Measurements from ENCODE around the gene GIT2.
"Not testable (repeated sequence)": the region's sequence is repeated elsewhere in the genome, so short reads cannot be mapped to it uniquely, and the experiment has no call there.

The GIT2 gene

DNA sequence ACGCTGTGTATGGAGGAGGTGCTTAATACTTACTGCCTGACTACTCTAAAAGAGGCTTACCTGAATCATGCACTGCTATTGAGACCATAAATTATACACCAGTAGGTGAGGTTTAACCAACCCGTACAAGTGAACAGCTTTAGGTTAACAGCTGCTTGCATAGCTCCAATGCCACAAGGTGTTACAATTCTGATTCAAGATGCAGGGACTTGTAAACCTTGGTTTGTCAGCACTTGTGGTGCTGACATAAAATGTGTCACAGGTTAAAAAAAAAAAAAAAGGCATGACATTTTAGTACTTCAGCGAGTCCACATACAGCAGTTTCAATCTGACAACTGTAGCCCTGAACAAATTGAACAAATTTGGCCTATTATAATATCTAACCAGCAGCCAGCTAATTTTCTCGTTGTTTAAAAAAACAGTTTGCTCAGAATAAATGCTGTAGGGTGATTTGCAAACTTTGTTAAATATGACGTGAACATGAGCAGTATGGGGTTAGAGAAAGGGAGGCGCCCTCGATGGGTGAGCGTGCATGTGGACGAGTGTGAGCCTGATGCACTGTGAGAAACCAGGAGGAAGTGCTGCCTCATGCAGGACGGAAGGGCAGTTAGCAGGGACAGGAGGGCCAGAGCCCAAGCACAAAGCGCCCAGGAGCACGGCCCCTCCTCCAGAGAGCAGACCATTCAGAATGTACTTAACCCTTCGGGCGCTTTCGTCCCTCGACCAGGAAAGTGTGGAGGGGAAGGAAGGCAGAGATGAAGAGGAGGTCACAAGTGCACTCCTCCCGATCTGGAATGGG lies 51.4 kb downstream of the GIT2 start:
- no peak for DNase-seq (ENCODE audit: low spot score)

DNA sequence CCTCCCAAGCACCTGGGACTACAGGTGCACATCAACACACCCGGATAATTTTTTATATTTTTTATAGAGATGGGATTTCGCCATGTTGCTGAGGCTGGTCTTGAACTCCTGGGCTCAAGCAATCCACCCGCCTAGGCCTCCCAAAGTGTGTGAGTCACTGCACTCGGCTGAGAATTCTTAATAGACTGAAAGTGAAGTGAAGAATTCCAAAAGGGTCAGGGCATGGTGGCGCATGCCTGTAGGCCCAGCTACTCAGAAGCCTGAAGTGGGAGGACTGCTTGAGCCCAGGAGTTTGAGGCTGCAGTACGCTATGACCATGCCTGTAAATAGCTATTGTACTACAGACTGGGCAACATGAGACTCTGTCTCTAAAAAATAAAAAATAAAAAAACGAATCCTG lies 52.4 kb downstream of the GIT2 start:
- no peak for DNase-seq (ENCODE audit: low spot score)

DNA sequence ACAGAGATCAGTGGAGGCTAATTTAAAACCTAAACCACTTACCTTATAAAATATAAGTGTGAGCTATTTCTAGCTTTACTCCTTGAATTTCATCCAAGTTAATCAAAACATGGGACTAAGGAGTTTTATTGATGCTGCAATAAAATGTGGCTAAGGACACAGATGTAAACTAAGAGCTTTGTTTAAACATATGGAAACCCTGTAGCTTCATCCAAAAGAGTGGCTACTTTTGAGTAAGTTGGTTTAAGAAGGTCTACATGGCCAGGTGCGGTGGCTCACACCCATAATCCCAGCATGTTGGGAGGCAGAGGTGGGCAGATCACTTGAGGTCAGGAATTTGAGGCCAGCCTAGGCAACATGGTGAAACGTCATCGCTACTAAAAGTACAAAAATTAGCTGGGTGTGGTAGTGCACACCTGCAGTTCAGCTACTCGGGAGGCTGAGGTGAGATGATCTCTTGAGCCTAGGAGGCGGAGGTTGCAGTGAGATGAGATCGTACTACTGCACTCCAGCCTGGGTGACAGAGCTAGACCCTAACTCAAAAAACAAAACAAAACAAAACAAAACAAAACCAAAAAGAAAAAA lies 55.7 kb downstream of the GIT2 start:
- DNase-seq (ENCODE audit: low spot score): no peak

DNA sequence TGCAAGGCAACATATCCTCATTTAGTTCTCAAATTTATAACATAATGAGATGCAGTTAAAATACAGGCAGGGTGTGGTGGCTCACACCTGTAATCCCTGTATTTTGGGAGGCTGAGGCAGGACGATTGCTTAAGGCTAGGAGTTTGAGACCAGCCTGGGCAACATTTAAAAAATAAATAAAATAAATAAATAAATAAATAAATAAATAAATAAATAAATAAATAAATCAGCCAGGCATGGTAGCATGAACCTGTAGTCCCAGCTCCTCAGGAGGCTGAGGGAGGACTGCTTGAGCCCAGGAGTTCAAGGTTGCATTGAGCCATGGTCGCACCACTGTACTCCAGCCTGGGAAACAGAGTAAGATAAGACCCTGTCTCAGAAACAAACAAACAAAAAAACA lies 56.7 kb downstream of the GIT2 start:
- DNase-seq (ENCODE audit: low spot score): no peak

DNA sequence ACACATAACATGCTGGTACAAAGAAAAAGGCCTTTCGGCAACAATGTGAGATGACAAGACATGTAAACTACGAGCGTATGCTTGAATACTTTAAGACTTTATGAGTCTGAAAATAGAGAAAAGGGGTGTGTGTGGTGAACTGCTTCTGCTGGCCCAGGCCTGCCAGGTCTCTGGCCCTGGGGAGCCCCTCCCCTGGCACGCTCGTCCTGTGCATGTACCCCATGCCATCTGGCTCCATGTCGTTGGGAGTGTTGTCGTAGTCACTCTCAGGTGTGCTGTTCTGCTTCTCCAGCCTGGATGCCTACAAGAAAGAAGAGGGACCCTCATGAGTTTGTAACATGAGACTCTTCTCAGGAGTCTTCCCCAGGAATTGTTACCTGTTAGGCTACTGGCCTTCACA lies 57.2 kb downstream of the GIT2 start:
- DNase-seq (ENCODE audit: low spot score): no peak

DNA sequence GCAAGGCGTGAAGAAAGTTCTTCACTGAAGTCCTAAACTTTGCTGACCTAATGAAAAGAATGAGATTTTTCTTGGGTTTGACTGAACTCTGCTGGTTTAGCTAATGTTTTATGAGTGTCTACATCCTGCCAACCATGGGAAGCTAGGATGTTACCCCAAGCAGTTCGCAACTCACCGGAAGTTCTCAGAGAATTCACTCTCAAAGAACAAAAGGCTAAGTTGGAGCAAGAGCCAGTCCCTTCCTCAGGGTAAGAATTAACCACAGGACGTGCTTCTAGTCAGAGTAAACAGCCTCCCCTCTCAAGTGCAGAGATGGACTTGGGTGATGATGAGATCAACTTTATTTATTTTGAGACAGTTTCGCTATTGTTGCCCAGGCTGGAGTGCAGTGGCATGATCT lies 58.8 kb downstream of the GIT2 start:
- peak; percentile 78 for DNase-seq (ENCODE audit: low spot score)

DNA sequence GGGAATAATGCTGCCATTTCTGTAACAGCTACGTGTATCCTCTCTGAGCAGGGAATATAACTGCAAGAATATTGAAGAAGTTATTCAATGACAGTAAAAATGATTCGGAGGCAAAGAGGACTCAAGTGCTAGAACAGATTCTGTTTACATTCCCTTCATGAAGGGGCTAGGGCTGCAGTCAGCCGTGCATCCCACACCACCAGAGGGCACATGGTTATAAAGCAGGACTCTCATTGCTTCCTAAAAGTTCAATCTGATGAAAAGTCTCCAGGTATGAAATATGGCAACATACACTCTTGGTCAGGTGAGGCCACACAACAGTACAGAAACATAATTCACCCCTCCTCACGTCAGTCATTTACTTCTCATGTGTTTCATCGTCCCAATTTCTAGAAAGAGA lies 62.1 kb downstream of the GIT2 start:
- DNase-seq (ENCODE audit: low spot score): no peak

DNA sequence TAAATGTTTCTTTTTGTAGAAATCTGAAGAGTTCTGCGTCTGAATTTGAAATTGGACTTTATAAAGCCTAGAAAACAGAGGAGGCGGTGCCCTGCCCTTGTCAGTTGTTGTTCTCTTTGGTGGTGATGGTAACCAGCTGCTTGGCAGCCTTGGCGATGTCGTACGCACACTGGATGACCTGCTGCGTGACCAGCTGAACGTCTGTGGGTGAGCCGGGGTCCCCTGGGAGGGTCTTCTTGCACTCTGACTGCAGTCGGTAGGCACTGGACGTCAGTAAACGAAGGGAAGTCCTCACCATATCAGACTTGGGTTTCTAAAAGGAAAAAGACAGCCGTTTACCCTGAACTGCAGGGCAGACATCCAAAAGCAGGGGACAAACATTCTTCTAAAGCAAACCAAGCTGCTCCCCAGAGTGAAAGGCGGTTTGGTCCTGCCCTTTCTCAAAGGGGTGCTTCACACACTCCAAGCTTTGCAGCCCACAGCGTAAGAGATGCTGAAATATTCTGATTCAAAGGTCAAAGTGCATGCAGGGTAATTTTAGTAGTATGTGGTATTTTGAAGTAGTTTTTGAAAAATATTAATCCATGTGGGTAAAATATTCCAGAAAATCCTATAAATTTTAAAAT lies 63.2 kb downstream of the GIT2 start:
- no peak for DNase-seq (ENCODE audit: low spot score)

DNA sequence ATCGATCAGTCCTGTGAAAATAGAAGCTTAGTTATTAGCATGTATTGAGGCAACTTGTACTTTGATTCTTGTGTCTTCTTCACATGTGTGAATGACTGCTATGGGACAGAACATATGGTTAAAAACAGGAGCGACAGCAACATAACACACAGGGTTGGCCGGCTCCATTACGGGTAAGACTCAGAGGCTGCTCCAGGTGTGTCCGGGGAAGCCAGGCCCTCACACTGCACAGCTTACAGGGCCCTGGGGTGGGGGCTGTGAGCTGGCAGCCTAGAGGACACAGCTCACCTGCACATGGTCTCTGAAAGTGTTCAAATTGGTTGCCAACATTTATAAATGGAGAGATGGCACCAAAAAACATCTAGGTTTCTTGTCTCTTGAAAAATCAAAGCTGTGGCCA lies 65.0 kb downstream of the GIT2 start:
- no peak for DNase-seq (ENCODE audit: low spot score)

DNA sequence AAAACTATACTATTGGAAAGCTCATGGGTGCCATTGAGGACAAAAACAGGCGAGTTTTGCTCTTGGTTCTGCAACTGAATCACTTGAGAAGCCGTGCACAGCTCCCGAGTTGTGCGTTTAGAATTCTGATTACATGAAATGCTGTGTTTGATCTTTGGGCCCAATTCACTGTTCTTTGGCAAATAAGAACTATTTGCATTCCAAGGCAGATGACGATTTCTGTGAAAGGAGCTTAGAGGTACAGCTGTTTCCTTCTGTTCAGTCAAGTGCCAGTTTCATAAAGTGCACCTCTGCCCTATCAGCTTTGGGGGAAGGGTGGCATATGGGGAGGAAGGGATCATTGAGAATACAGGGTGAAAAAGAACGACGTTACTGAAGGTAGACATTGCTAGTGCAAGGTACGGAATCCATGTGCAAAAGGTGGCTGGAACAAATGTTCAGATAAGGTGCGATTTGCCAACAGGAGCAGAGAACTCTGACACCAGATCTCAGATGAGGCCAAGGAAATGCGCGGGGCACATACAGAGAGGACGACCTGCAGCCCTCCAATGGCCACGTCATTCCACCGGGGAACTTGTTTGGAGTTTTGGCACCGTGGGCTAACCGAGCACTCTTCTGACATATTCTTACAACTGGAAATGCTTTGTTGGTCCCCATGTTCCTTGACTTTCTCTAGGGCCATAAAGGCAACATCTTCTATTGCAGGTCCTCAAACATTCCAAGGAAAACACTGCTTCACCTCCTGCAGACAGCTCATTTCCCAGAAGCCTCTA lies 66.0 kb downstream of the GIT2 start:
- no peak for DNase-seq (ENCODE audit: low spot score)

DNA sequence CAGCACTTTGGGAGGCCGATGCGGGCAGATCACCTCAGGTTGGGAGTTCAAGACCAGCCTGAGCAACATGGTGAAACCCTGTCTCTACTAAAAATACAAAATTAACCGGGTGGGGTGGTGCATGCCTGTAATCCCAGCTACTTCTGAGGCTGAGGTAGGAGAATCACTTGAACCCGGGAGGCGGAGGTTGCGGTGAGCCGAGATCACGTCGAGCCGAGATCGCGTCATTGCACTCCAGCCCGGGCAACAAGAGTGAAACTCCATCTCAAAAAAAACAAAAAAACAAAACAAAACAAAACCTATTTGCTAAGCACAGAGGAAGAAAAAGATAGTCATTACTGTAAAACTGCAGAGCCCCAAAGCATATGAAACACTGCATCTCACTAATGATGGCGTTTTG lies 66.8 kb downstream of the GIT2 start:
- not testable (repeated sequence) for DNase-seq (ENCODE audit: low spot score)

DNA sequence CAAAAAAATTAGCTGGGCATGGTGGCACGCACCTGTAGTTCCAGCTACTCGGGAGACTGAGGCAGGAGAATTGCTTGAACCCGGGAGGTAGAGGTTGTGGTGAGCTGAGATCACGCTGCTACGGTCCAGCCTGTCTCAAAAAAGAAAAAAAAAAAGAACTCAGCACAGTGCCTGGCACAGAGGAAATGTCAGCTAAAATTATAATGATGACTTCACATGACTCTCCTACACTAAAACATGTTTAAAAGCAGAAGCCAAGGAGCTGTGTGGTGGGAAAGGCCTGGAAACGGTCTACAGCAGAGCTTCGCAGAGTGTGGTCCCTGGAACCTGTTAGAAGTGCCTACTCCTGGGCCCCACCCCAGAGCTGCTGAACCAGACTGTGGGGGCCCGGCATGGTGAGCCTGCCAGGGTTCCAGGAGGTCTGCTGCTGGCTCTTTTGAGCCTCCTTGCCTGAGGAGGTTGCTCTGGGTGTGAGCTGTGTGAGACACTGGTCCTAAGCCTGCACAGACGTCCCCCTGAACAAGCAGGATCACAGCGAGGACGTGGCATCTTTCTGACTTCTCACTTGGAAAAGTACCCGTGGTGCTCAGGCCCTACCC lies 68.0 kb downstream of the GIT2 start:
- DNase-seq (ENCODE audit: low spot score): no peak

DNA sequence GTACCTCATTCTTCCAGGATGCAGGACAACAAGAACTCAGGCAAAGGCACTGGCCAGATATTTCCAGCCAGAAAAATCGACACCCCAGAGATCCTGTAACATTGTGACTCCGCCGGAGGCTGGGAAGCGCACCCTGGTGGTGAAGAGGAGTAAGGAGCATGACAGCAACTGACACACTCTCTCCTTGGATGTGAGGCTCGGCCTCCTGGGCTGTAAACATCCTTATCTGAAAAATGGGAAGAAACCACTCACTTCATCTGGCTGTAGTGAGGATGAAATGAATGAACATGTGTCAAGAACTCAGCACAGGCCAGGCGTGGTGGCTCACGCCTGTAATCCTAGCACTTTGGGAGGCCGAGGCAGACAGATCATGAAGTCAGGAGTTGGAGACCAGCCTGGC lies 68.5 kb downstream of the GIT2 start:
- DNase-seq (ENCODE audit: low spot score): peak; percentile 40

DNA sequence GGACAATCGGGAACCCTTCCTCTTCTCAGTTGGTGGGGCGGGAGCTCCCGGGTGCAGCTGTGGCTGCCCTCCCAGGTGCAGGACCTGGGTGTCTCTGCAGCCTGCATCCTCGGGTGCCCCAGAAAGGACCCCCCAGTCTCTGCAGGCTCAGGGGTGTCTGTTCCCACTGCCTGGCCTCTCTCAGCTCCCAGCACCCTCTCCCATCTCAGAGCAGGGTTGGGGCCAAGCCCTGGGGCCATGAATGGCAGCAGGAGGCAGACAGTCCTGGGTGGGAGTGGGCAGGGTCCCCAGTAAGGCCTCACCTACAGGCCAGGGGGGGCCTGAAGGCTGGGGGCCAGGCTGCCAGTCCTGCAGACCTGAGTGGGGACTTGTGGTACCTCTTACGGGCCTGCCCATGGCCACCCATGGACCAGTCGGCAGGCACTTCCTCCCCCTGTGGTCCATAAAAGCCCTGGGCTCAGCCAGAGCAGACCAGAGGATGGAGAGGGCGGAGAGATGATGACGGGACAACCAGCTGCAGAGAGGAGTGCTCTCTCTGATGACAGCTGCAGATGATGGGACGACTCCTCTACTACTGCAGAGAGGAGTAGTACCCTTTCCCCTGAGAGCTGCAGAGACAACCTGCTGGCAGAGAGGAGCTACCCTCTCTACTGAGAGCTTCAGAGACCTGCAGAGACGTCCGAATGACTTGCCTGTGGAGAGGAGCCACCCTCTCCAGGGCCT lies 69.5 kb downstream of the GIT2 start:
- no peak for DNase-seq (ENCODE audit: low spot score)

DNA sequence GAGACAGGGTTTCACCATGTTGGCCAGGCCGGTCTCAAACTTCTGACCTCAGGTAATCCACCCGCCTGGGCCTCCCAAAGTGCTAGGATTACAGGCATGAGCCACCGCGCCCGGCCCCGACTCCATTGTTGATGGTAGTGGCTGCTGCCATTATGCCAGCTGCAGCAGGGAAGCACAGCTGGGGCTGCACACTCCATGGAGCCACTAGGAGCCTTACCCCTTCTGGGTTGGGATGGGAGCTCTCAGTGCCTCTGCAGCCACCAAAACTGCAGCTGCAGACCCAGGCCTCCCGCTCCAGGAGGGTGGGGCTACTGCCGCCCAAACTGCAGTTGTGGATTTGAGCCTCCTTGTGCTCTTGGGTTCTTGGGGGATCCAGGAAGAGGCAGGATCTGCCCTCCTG lies 70.2 kb downstream of the GIT2 start:
- DNase-seq (ENCODE audit: low spot score): no peak

DNA sequence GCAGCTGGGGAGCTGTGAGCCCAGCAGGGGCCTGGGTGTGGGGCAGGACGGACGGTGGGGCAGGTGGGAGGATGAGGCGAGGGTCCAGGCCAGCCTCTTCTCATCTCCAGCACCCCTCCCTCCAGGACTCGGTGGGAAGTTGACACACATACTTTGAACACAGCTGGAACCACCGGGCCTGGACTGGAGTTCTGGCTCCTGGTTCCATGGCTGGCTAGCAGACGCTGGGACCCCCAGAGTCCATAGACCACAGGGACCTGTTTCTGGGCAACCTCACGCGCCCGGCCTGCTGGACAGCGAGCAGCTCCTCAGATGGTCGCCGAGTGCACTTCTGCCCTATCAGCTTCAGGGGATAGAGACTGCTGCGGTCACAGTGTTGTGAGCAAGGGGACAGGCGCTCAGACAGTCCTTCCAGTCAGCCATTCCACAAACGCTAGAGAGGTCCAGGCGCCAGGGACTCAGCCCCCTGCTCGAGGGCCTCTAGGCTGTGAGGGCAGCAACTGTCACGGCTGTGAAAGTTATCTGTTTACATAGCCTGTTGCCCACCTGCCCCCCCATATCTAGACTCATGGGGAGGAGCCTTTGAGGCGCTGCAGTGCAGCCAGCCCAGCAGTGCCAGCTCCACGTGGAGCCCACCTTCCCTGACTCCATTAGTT lies 70.9 kb downstream of the GIT2 start:
- no peak for DNase-seq (ENCODE audit: low spot score)

DNA sequence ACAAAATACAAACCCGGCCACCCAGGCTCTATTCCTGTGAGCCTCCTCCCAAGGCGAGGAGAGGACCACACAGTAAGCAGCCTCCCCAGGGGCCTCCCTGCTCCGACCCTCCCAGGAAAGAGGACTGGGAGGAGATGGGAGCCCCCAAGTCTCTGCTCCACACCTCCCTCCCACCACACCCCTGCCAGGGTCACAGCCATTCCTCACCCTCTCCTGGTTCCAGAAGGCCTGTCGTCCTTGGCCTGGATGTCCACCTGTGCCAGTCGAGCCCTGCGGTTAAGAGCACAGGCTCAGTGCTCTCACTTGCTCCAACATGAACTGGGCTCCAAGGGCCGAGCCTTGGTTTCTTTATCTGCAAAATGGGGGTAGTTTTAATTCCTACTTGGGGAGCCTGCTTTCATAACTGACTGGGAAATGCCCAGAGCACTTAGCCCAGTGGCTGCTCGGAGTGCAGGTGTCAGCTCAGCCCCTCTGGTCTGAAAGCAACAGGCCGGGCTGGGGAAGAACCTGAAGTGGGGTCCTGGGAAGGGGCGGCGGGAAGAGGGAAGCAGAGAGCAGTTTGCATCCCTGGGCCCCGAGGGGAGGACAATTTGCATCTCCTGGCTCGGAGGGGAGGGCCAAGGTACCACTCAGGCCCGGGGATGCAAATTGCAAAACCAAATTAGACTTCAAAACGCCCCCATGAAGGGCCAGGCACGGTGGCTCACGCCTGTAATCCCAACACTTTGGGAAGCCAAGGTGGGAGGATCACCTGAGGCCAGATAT lies 72.5 kb downstream of the GIT2 start:
- no peak for DNase-seq (ENCODE audit: low spot score)

DNA sequence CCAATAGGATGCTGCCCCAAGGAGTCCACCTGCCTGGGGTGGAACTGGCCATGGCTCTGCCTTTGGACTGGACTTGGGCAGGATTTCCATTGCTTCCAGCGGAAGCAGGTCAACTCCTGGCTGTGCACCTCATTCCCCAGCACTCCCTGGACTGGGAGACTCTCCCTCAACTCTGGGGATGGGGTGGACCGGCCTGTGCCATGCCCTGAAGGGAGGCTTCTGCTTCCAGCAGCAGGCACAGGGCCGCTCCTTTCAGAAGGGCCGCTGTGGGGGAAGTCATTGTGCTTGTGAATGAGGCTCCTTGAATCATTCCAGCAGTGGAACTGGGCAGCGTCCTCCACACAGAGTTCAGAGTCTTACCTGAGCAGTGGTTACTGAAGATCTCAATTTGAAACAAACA lies 73.1 kb downstream of the GIT2 start:
- DNase-seq (ENCODE audit: low spot score): no peak

DNA sequence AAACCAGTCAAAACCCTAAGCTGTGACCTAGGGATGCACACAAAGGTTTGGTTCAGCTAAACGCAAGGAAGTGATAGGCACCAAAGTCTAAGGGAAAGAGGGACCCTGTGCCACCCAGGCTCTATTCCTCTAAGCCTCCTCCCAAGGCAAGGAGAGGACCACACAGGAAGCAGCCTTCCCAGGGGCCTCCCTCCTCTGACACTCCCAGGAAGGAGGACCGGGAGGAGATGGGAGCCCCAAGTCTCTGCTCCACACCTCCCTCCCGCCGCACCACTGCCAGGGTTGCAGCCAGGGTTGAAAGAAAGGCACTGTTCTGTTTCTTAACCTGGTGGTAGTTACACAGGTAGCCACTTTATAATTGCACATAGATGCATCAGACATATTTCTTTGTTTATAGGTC lies 74.2 kb downstream of the GIT2 start:
- no peak for DNase-seq (ENCODE audit: low spot score)

DNA sequence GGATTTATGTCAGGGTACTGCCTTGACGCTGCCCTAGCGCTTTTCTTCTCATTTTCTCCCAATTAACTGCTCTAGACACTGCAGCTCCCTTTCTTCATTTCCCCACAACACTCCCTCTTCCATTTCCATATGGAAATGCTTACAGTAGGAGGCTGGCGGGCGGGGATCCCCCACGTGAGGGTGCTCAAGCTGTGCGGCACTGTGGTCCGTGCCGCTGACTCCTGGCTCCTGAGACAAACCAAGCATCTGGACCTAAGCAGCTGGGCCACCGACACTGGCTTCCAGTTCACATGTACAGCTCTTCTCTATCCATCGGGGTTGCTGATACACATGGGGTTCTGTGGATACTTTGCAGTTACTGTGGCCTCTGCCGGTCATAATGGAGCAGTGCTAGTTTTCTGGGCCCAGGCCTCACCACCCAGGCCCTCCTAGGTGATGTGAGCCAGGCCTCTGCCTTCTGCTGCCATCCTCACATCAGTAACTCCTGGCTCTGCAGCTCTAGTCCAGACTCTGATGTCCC lies 75.8 kb downstream of the GIT2 start:
- no peak for DNase-seq (ENCODE audit: low spot score)
